Measurements from ENCODE around the gene TMEM114. TPM values are rescaled to one million over a fixed set of nuclear protein-coding genes. Genes with fewer than 3 reads are reported as not detected.
A peak's percentile ranks its signal among the peaks of the same experiment; 100 is the strongest.

Gene TMEM114
- total RNA-seq, 1 donor from 2014 or later: 1.8 TPM

DNA sequence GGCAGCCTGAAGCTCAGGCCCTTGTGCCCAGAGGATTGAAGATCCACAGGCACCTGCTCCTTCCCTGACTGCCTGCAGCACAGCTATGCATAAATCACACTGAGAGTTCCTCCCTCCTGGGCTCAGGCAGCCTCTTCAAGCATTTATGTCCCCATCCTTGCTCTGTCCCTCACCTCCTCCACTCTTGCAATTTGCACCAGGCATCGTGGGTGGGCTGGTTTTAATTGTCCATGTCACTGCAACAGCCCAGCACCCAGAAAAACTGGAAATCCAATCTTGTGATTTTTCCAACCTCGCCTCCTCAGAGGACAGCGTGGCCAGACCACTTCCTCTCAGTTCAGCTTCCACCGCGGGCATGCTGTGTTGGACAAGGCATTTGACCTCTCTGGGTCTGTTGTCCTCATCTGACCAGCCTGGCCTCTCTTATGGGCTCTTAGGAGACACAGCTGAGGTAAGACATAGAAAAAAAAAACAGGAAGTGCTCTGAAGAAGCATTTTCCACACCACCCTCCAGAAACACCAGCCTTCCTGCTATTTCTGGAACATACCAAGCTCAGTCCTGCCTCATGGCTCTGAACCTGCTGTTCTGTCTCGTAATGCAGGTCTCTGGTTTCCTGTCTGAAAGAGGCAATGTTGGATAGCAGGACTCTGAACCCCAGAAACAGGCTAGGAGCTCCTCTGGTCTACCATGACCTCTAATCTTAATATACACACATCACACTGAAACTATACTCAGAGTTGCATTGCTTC is 8.3 kb downstream of the TMEM114 start:
- Mint-ChIP-seq H3K9me3 (ENCODE audit: low read depth) (no peaks in the 10 kb centered on the region), H3K4me1 (ENCODE audit: low read depth) (no peaks in the 10 kb centered on the region), H3K36me3 (ENCODE audit: insufficient read depth) (no peaks in the 10 kb centered on the region), H3K27me3 (peaks cover 18% of the 10 kb centered on the region), H3K27ac (no peak overlapping the region), H3K4me3 (ENCODE audit: low read depth) (no peak overlapping the region)
- DNase-seq (ENCODE audit: low spot score, unreplicated experiment): no peak
- TF ChIP-seq, protein P1, sequence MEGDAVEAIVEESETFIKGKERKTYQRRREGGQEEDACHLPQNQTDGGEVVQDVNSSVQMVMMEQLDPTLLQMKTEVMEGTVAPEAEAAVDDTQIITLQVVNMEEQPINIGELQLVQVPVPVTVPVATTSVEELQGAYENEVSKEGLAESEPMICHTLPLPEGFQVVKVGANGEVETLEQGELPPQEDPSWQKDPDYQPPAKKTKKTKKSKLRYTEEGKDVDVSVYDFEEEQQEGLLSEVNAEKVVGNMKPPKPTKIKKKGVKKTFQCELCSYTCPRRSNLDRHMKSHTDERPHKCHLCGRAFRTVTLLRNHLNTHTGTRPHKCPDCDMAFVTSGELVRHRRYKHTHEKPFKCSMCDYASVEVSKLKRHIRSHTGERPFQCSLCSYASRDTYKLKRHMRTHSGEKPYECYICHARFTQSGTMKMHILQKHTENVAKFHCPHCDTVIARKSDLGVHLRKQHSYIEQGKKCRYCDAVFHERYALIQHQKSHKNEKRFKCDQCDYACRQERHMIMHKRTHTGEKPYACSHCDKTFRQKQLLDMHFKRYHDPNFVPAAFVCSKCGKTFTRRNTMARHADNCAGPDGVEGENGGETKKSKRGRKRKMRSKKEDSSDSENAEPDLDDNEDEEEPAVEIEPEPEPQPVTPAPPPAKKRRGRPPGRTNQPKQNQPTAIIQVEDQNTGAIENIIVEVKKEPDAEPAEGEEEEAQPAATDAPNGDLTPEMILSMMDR (IDR thresholded peaks at IDR 0.05; ENCODE audit: unreplicated experiment): no peak

DNA sequence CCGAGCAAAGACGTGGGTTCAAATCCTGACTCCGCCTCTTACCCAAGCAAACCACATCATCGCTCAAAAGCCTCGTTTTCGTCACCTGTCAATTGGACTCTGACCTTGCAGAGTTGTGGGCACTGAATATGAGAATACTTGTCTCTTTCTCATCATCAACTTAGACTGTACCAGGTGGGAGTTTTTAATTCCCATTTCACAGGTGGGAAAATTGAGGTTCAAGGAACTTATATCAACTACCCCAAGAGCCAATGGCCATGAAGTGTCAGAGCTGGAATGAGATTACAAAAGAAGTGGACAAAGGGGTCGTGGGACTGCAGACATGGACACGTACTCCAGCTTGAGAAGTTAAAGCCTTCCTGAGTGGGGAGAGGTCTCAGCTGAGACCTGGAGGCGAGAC is 10.8 kb downstream of the TMEM114 start:
- no peak overlapping the region for H3K27ac Mint-ChIP-seq
- H3K4me1 Mint-ChIP-seq (ENCODE audit: low read depth): no peaks in the 10 kb centered on the region
- no peaks in the 10 kb centered on the region for H3K36me3 Mint-ChIP-seq (ENCODE audit: insufficient read depth)
- no peak overlapping the region for H3K4me3 Mint-ChIP-seq (ENCODE audit: low read depth)
- H3K27me3 Mint-ChIP-seq: peaks cover 17% of the 10 kb centered on the region
- DNase-seq (ENCODE audit: low spot score, unreplicated experiment): no peak
- no peaks in the 10 kb centered on the region for H3K9me3 Mint-ChIP-seq (ENCODE audit: low read depth)
- TF ChIP-seq, protein P1 (IDR thresholded peaks at IDR 0.05; ENCODE audit: unreplicated experiment): no peak

GRCh38 chr16:8577678-8578304 is 12.5 kb downstream of the TMEM114 start:
- Mint-ChIP-seq H3K4me3 (ENCODE audit: low read depth) (no peak overlapping the region), H3K9me3 (ENCODE audit: low read depth) (no peaks in the 10 kb centered on the region), H3K4me1 (ENCODE audit: low read depth) (peaks cover 2% of the 10 kb centered on the region), H3K27ac (no peak overlapping the region), H3K36me3 (ENCODE audit: insufficient read depth) (no peaks in the 10 kb centered on the region), H3K27me3 (peaks cover 20% of the 10 kb centered on the region)
- TF ChIP-seq, protein P1 (IDR thresholded peaks at IDR 0.05; ENCODE audit: unreplicated experiment): no peak
- no peak for DNase-seq (ENCODE audit: low spot score, unreplicated experiment)

DNA sequence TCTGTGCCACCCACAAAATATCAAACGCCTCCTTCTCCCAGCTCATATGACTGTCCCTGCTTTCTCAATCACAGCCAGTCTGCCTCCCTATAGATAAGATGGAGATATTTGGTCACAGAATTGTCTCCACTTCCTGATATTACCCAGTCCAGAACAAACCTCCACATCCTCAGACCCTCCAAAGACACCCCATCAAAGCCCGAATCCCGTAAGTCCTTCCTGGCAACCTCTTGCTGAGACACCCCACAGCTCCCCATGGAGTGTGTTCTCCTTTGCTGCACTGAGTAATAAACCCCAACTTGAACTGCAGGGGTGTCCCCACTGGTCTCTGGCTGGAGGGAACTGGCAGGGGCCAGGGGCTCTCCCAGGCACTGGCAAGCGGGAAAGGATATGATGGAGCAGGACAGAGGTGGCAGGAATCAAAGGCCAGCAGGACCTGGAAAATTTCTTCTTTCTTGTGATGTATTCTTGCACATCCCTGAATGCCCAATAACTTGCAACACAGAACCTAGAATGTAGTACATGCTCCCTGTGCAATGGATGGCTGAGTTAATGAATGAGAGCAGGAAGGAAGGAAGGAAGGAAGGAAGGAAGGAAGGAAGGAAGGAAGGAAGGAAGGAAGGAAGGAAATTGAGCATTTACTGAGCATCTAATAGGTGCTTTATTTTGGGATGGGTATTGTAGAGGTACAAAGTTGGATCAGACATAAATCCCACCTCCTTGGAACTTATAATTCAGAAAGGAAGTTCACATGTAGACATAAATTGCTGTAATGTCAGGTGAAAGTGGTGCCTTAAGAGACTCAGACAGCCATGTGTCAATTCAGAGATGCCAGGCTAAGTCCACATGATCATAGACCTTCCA is 13.9 kb downstream of the TMEM114 start:
- TF ChIP-seq, protein P1 (IDR thresholded peaks at IDR 0.05; ENCODE audit: unreplicated experiment): no peak
- no peaks in the 10 kb centered on the region for H3K36me3 Mint-ChIP-seq (ENCODE audit: insufficient read depth)
- H3K27ac Mint-ChIP-seq: peak overlapping the region; percentile 2
- H3K27me3 Mint-ChIP-seq: peaks cover 17% of the 10 kb centered on the region
- DNase-seq (ENCODE audit: low spot score, unreplicated experiment): no peak
- peaks cover 8% of the 10 kb centered on the region for H3K4me1 Mint-ChIP-seq (ENCODE audit: low read depth)
- no peaks in the 10 kb centered on the region for H3K9me3 Mint-ChIP-seq (ENCODE audit: low read depth)
- no peak overlapping the region for H3K4me3 Mint-ChIP-seq (ENCODE audit: low read depth)

DNA sequence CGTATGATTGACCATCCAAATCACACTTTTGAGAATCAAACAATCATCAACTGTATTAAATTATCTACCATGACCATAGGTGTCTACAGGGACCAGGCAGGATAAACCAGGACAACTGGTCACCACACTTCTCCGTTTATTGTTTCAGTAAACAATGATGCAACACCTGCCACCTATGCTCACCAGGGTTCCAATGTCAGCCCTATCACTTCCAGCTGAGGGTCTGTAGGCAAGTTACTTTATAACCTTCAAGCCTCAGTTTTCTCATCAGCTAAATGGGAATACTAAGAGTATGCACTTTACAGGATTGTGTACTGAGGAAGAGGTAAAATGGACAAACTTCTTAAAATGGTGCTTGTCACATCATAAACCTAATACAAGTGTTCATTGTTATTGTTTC is 14.9 kb downstream of the TMEM114 start:
- H3K4me1 Mint-ChIP-seq (ENCODE audit: low read depth): peaks cover 17% of the 10 kb centered on the region
- TF ChIP-seq, protein P1 (IDR thresholded peaks at IDR 0.05; ENCODE audit: unreplicated experiment): no peak
- H3K4me3 Mint-ChIP-seq (ENCODE audit: low read depth): no peak overlapping the region

More for the DNA sequence above, 14.9 kb downstream of the TMEM114 start:
- no peaks in the 10 kb centered on the region for H3K36me3 Mint-ChIP-seq (ENCODE audit: insufficient read depth)
- H3K9me3 Mint-ChIP-seq (ENCODE audit: low read depth): no peaks in the 10 kb centered on the region
- H3K27me3 Mint-ChIP-seq: peaks cover 17% of the 10 kb centered on the region
- no peak for DNase-seq (ENCODE audit: low spot score, unreplicated experiment)
- H3K27ac Mint-ChIP-seq: no peak overlapping the region
